Transverse colon (tissue), 4 donors: ENCODE results near the gene MYO7B. TPM values are rescaled to one million over a fixed set of nuclear protein-coding genes. Genes with fewer than 3 reads are reported as not detected.

Experiments used
- DNase-seq: peaks from one replicate; pipeline ENCODE4 v3.0.0-alpha.2; 2019
- H3K27ac ChIP-seq, 4 donors: fragments of 200-600 bp; sonication (generic); 2 replicates each; pipeline ENCODE4 v1.5.1; 2016 to 2018; ENCODE audit warnings: inconsistent platforms in 4 of 4
- H3K27me3 ChIP-seq: fragments of 200-600 bp; sonication (generic); 2 replicates; pipeline ENCODE4 v1.5.1; 2017; ENCODE audit warnings: inconsistent platforms
- H3K36me3 ChIP-seq, 4 donors: fragments of 200-600 bp; sonication (generic); 2 replicates each; pipeline ENCODE4 v1.5.1; 2017 to 2019; ENCODE audit warnings: inconsistent platforms in 4 of 4
- H3K4me1 ChIP-seq, 4 donors: fragments of 200-600 bp; sonication (generic); 2 replicates each; pipeline ENCODE4 v1.5.1; 2017 to 2020; ENCODE audit warnings: inconsistent platforms in 4 of 4
- H3K4me3 ChIP-seq, 4 donors: fragments of 200-600 bp; sonication (generic); 1 replicate in 1 of 4; 2 replicates in 3 of 4; pipeline versions ENCODE4 v1.5.1 to v1.6.1; 2017 to 2019; ENCODE audit warnings: inconsistent platforms in 4 of 4
- H3K9me3 ChIP-seq, 2 donors: fragments of 200-600 bp; sonication (generic); 2 replicates each; pipeline ENCODE4 v1.5.1; 2017 to 2019; ENCODE audit warnings: inconsistent platforms in 2 of 2
- EP300 ChIP-seq: sonication (generic); formaldehyde crosslinking; IDR thresholded peaks from one replicate; pipeline ENCODE4 v1.6.1; 2017; ENCODE audit warnings: antibody characterized with exemption, low read depth
- POLR2A ChIP-seq: fragments of 450-650 bp; IDR thresholded peaks from one replicate; pipeline ENCODE4 v1.6.1; 2016; ENCODE audit warnings: antibody characterized with exemption, mild to moderate bottlenecking, moderate library complexity
- POLR2AphosphoS5 ChIP-seq, 3 donors: sonication (generic); formaldehyde crosslinking; IDR thresholded peaks; one replicate each; pipeline ENCODE4 v1.6.1; 2016; ENCODE audit warnings: antibody characterized with exemption in 3 of 3
- WGBS, 2 donors: methylation state at CpG; one replicate each; pipeline ENCODE4 v1.1.5; 2018; ENCODE audit warnings: low coverage in 1 of 2; 5-methylcytosine and 5-hydroxymethylcytosine counted together
- in situ Hi-C, 4 donors: fragments of 200-750 bp; cut with MboI; loops; one replicate each; pipeline versions ENCODE4 v1.15.0 to v1.15.1; 2017; ENCODE audit warnings: low sequenced_read_pairs in 3 of 4, low pct_ligation_motif_present in 1 of 4, low pct_unique_long_range_greater_than_20kb in 1 of 4
- intact Hi-C: fragments of 100-400 bp; cut with DNase I; formaldehyde crosslinking; loops from one replicate; pipeline ENCODE4 v1.15.1; 2023; ENCODE audit warnings: low total_unique reads
- total RNA-seq, 4 donors: library from RNA; depleted of rRNA; stranded (reverse); fragments of >200 nt; gene quantifications; one replicate each; pipeline ENCODE4 v1.1.0, GENCODE V29; 2016
- TF ChIP-seq, protein P1 (sequence below), 5 experiments: fragments of 200-600 bp in 3 of 5; fragments of 450-650 bp in 2 of 5; sonication (generic) in 3 of 5; IDR thresholded peaks; 1 replicate in 2 of 5; 2 replicates in 3 of 5; pipeline ENCODE4 v1.5.1; 2016 to 2017; ENCODE audit warnings: antibody characterized with exemption in 5 of 5, inconsistent platforms in 3 of 5, mild to moderate bottlenecking in 2 of 5, moderate library complexity in 1 of 5

The MYO7B gene
- total RNA-seq, 4 donors from 2014 or later = 242 to 637 (median 280) TPM

DNA sequence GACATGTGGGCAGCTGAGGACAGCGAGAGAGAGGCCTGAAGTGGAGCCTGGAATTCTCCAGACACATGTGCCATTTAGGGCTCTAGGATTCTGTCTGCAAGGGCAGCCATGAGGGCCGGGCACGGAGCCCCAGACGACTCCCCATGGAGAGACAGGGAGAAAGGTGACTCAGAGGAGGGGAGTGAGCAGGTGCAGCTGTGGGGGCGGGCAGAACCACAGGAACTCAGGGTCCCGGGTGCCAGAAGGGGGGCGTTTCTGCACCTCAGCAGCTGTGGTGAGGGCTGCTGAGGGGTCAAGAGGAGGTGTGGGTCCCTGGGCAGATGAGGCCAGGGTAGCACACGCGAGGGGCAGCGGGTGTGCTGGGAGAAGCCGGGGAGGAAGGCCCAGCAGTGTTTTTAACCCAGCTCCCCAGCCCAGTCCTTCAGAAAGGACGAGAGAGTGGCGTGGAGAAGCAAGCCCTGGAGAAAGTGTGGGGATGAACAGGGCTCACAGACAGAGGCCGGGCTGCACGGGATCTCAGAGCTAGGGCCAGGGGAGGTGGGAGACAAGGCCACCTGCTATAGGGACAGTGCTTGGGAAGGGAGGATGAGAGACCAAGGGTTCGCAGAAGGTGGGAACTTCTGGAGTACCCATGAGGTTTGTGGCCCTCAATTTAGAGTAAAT is 118.1 kb downstream of the MYO7B start:
- Histone ChIP-seq H3K36me3 (no peaks in the 10 kb centered on the region), H3K4me1 (peaks cover 38 to 69% (median 51%) of the 10 kb centered on the region in 4 donors), H3K27me3 (no peaks in the 10 kb centered on the region), H3K27ac (peak overlapping the region; percentile 81 to 91 (median 86)), H3K9me3 (no peaks in the 10 kb centered on the region), H3K4me3 (no peak overlapping the region)
- intact Hi-C loops = loop anchor here (2.0 kb wide), 1 partner anchor 21 kb away; the partner anchor contains the start of gene LIMS2
- no peak for DNase-seq
- in situ Hi-C loops = no loop called here
- 76 to 77% methylated on average over 8 to 16 of the region's 16 CpGs for WGBS, 2 donors
- TF ChIP-seq EP300 (no peak), POLR2A (no peak), POLR2AphosphoS5 (IDR thresholded peaks at IDR 0.05) (no peak)
- TF ChIP-seq, protein P1, sequence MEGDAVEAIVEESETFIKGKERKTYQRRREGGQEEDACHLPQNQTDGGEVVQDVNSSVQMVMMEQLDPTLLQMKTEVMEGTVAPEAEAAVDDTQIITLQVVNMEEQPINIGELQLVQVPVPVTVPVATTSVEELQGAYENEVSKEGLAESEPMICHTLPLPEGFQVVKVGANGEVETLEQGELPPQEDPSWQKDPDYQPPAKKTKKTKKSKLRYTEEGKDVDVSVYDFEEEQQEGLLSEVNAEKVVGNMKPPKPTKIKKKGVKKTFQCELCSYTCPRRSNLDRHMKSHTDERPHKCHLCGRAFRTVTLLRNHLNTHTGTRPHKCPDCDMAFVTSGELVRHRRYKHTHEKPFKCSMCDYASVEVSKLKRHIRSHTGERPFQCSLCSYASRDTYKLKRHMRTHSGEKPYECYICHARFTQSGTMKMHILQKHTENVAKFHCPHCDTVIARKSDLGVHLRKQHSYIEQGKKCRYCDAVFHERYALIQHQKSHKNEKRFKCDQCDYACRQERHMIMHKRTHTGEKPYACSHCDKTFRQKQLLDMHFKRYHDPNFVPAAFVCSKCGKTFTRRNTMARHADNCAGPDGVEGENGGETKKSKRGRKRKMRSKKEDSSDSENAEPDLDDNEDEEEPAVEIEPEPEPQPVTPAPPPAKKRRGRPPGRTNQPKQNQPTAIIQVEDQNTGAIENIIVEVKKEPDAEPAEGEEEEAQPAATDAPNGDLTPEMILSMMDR (IDR thresholded peaks at IDR 0.05) = no peak

DNA sequence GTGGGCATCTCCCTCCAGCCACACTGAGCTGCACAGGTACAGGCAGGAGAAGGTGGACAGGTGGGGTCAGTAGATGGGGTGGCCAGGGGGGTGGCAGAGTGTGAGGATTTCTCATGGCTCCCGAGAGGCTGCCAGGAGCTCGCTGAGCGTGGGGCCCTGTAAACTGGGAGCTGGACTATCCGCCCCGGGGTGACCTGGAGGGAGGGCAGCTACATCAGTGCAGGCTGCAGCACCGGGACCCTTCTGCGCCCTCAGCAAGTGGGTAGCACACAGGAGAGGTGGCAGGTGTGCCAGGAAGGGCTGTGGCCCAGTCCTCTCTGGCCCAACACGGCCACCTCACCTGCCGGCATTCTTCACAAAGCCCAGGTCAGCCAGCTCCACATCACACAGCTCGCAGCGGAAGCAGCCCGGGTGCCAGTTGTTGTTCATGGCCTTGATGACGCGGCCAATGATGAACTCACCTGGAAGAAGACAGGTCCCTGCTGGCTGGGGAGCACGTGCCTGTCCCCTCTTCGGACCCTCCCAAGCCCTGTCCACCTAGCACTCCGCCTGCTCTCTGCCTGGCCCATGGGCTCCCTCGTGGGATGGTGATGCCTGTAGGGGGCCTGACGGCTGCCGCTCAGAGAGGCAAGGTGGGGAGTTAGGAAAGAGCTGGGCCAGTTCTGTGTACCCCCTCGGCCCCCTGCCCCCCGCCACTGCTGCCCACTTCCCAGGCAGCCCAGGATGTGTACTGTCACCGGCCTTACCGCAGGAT is 118.8 kb downstream of the MYO7B start:
- no peak overlapping the region for H3K4me3 ChIP-seq
- WGBS, 2 donors = 81% methylated on average over 14 of the region's 24 CpGs; no CpG with 5 or more reads in 1 of the 2 donors
- H3K27me3 ChIP-seq = no peaks in the 10 kb centered on the region
- DNase-seq = no peak
- peak overlapping the region; percentile 81 to 91 (median 86) for H3K27ac ChIP-seq
- peaks cover 41 to 71% (median 49%) of the 10 kb centered on the region in 4 donors for H3K4me1 ChIP-seq
- intact Hi-C loops (loop anchor here (2.0 kb wide), 1 partner anchor 21 kb away; the partner anchor contains the start of gene LIMS2), in situ Hi-C loops (no loop called here)
- TF ChIP-seq POLR2AphosphoS5 (IDR thresholded peaks at IDR 0.05) (no peak), POLR2A (no peak), EP300 (no peak)
- TF ChIP-seq, protein P1 (IDR thresholded peaks at IDR 0.05) = no peak
- no peaks in the 10 kb centered on the region for H3K36me3 ChIP-seq
- no peaks in the 10 kb centered on the region for H3K9me3 ChIP-seq

DNA sequence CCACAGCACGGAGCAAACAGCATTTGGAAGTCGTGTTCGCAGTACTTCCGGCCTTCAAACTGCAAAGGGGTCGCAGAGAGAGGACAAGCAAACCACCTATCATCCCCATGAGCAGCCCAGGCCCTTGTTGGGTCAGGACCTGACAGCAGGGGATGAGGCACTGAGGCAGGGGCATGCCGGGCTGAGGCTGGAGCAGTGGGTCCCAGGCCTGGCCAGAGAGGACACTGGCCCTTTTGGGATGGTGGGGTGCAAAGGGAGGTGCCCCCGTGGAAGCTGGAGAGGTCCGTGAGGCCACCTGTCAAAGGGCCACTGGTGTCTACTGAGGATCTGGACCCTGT is 119.3 kb downstream of the MYO7B start:
- 76% methylated on average over 4 of the region's 8 CpGs; no CpG with 5 or more reads in 1 of the 2 donors for WGBS, 2 donors
- peaks cover 36 to 71% (median 47%) of the 10 kb centered on the region in 4 donors for H3K4me1 ChIP-seq
- no peak for DNase-seq

More for the DNA sequence above, 119.3 kb downstream of the MYO7B start:
- Histone ChIP-seq H3K9me3 (no peaks in the 10 kb centered on the region), H3K4me3 (no peak overlapping the region), H3K36me3 (no peaks in the 10 kb centered on the region), H3K27ac (peak overlapping the region; percentile 81 to 91 (median 86)), H3K27me3 (no peaks in the 10 kb centered on the region)
- TF ChIP-seq POLR2A (no peak), POLR2AphosphoS5 (IDR thresholded peaks at IDR 0.05) (no peak), EP300 (no peak)
- TF ChIP-seq, protein P1 (IDR thresholded peaks at IDR 0.05) = no peak
- intact Hi-C loops (loop anchor here (2.0 kb wide), 1 partner anchor 20 kb away; the partner anchor contains the start of gene LIMS2), in situ Hi-C loops (no loop called here)
